Kidney (tissue), 14 donors: ENCODE results near the gene UBL4B. TPM values are rescaled to one million over a fixed set of nuclear protein-coding genes. Genes with fewer than 3 reads are reported as not detected.

Source experiments
- DNase-seq, 5 donors: peaks; one replicate each; pipeline ENCODE4 v3.0.0-alpha.2; 2013 to 2020
- FAIRE-seq: peaks from 2 replicates; lab custom pipeline; 2012; peaks lifted over from hg19 to GRCh38; lab: Jason Lieb, UNC
- H3K27ac ChIP-seq, 2 donors: one replicate each; pipeline ENCODE4 v1.7.0; 2013; ENCODE audit warnings: low read depth in 2 of 2, low read length in 2 of 2, inconsistent platforms in 1 of 2
- H3K27me3 ChIP-seq: one replicate; pipeline ENCODE4 v1.7.1; 2013; ENCODE audit warnings: low read length, inconsistent platforms; ENCODE audit not compliant: control insufficient read depth, insufficient read depth
- H3K36me3 ChIP-seq, 3 donors: one replicate each; pipeline versions ENCODE4 v1.7.0 to v1.7.1; 2013; ENCODE audit warnings: low read length in 3 of 3, control low read depth in 1 of 3, inconsistent platforms in 1 of 3; ENCODE audit not compliant: insufficient read depth in 3 of 3, control insufficient read depth in 2 of 3
- H3K4me1 ChIP-seq, 3 donors: one replicate each; pipeline versions ENCODE4 v1.7.0 to v1.7.1; 2013; ENCODE audit warnings: low read length in 3 of 3, inconsistent platforms in 1 of 3, low read depth in 1 of 3; ENCODE audit not compliant: control insufficient read depth in 2 of 3, insufficient read depth in 2 of 3
- H3K4me3 ChIP-seq, 3 donors: one replicate each; pipeline versions ENCODE4 v1.7.0 to v1.8.1; 2013; ENCODE audit warnings: low read length in 3 of 3, control low read depth in 1 of 3, inconsistent platforms in 1 of 3
- H3K9ac ChIP-seq, 3 donors: one replicate each; pipeline versions ENCODE4 v1.7.0 to v1.7.1; 2013; ENCODE audit warnings: low read length in 3 of 3, control low read depth in 1 of 3, inconsistent platforms in 1 of 3
- H3K9me3 ChIP-seq, 3 donors: one replicate each; pipeline versions ENCODE4 v1.7.0 to v1.7.1; 2013; ENCODE audit warnings: low read length in 3 of 3, control low read depth in 1 of 3, inconsistent platforms in 1 of 3; ENCODE audit not compliant: control insufficient read depth in 2 of 3, insufficient read depth in 1 of 3
- CTCF ChIP-seq: IDR thresholded peaks from 3 replicates; pipeline ENCODE4 v1.5.1; 2012; ENCODE audit warnings: mild to moderate bottlenecking, moderate library complexity, borderline replicate concordance; ENCODE audit not compliant: insufficient read depth; ENCODE audit errors: extremely low read depth
- intact Hi-C: fragments of 100-400 bp; cut with DNase I; formaldehyde crosslinking; loops from one replicate; pipeline ENCODE4 v1.11.1; 2022
- polyA plus RNA-seq: library from polyadenylated mRNA; stranded (reverse); fragments of 350-450 nt; fragmentation: Illumina TruSeq; extraction: RNeasy Lipid Tissue Mini Kit (QIAGEN cat#74804); gene quantifications from one replicate; pipeline ENCODE4 v1.2.3, GENCODE V29; 2014; ENCODE audit warnings: low read depth, low replicate concordance; ENCODE audit not compliant: insufficient read depth
- total RNA-seq: library from RNA; stranded (reverse); fragmentation: NEBNext Ultra II Directional; extraction: Animal tissue kit (Norgen Biotek cat#: 25700); gene quantifications from one replicate; pipeline ENCODE4 v1.2.1, GENCODE V29; 2021
- donor health status: control.
- donor health status: control.
- donor health status: control.
- donor health status: control.
- donor health status: control.
- donor health status: DM: yes; HTN: yes; CAD: no.
- donor health status: Normal renal cell carcinoma (clear cell type).

Gene UBL4B
- total and polyA plus RNA-seq, 2 donors from 2014 or later = not detected

DNA sequence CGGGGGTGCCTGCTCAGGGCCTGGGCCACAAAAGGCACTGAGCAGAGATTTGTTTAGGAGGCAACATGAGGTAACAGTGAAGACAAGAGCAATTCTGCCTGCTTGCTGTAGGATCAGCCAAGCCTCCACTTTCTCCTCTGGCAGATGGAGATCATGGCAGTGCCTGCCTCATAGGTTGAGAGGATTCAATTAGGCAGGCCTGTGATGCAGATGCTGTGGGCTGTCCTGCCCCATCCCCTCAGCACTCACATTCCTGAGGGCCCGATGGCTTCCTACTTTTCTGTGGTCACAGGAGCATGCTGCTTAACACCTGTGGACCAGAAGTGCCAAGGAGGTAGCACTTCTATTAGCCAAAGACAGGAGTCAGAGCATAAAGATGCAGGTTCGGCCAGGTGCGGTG, 1.2 kb upstream of the UBL4B start:
- FAIRE-seq (no peak), DNase-seq (no peak)
- Histone ChIP-seq H3K4me1 (no peaks in the 10 kb centered on the region), H3K36me3 (no peaks in the 10 kb centered on the region), H3K27me3 (peaks cover 8% of the 10 kb centered on the region), H3K4me3 (no peak overlapping the region), H3K9ac (no peak overlapping the region), H3K9me3 (no peaks in the 10 kb centered on the region), H3K27ac (no peak overlapping the region)
- no peak for TF ChIP-seq CTCF
- intact Hi-C loops = no loop called here

GRCh38 chr1:110112656-110113055, 413 bp downstream of the UBL4B start:
- no peak for FAIRE-seq

GRCh38 chr1:110113551-110113950, 1.3 kb downstream of the UBL4B start:
- no peak for TF ChIP-seq CTCF
- intact Hi-C loops = no loop called here
- DNase-seq (no peak), FAIRE-seq (no peak)
- Histone ChIP-seq H3K36me3 (no peaks in the 10 kb centered on the region), H3K27ac (no peak overlapping the region), H3K4me1 (no peaks in the 10 kb centered on the region), H3K27me3 (peaks cover 6% of the 10 kb centered on the region), H3K9ac (no peak overlapping the region), H3K9me3 (no peaks in the 10 kb centered on the region), H3K4me3 (no peak overlapping the region)

More at GRCh38 chr1:110112656-110113055, 413 bp downstream of the UBL4B start:
- no peak for DNase-seq
- H3K9me3 ChIP-seq = no peaks in the 10 kb centered on the region
- H3K9ac ChIP-seq = no peak overlapping the region
- H3K4me3 ChIP-seq = no peak overlapping the region
- no peaks in the 10 kb centered on the region for H3K36me3 ChIP-seq
- intact Hi-C loops = no loop called here
- no peak for TF ChIP-seq CTCF
- peaks cover 8% of the 10 kb centered on the region for H3K27me3 ChIP-seq
- H3K27ac ChIP-seq = no peak overlapping the region
- no peaks in the 10 kb centered on the region for H3K4me1 ChIP-seq

DNA sequence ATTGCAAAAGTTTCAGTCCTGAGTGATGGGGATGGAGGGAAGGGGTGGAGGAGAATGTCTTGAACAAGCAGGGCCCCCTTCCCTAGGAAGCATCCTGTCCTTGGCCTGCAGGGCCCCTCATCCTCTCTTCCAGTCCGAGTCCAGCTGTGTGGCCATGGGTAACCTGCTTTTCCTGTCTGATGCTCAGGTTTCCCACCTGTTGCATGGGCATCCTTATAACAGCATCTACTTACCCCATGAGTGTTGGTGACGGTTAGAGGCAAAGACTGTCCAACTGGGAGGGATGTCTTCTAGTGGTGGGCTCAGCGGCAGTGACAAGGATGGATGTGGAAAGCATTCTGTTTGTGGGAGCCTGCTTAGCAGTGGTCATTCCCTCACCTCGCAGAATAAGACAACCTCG, 1.9 kb downstream of the UBL4B start:
- Histone ChIP-seq H3K9me3 (no peaks in the 10 kb centered on the region), H3K27ac (no peak overlapping the region), H3K36me3 (no peaks in the 10 kb centered on the region), H3K9ac (no peak overlapping the region), H3K27me3 (peaks cover 6% of the 10 kb centered on the region), H3K4me1 (no peaks in the 10 kb centered on the region), H3K4me3 (no peak overlapping the region)
- no peak for FAIRE-seq
- DNase-seq = no peak
- intact Hi-C loops = no loop called here
- TF ChIP-seq CTCF = no peak
